ENCODE measurements around the gene UNC13C.

UNC13C gene

DNA sequence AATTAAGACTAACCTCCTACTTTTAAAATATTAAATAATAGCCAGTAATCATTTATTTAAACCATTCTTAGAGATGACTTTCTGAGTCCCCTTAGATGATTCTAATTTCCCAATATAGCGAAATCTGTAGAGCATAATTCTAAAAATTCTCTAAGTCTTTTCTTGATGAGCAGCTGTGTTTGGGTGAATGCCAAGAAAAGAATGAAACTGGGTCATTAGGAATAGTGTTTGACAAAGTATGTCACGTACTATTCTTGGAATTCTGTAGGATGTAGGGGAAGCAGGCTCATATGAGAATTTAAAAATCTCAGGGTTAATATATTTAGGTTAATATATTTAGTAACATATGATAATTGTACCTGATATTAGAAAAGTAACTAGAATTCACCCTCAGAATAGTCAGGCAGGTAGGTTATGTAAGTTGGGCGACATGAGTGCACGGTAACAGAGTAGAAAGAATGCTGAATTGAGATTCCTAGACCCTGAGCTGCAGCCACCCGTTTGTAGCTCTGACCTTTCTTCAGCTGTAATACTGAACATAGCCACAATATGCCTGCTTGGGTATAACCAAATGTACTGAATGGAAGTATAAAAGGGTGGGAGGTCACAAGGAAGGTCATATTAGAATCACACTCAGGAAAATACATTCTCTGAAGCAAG, 524.3 kb downstream of the UNC13C start:
- DNase-seq = no peak

DNA sequence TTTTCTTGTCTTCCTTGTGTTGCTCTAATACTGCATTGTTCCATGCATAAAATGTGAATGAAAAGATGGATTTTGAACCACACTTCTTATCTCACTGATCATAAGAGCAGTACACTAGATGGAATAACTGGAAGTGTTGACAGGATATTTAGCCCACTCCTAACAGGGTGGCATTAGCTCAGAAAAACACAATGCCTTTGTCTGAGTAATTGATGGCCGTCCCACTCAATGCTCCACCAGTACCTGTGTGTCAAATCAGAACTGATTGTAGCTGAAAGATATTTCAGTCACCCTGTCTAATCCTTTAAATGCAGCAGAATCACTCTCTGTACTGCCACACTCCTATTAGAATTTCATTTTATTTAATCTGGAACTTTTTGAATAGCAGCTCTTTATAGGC, 526.5 kb downstream of the UNC13C start:
- DNase-seq = no peak

DNA sequence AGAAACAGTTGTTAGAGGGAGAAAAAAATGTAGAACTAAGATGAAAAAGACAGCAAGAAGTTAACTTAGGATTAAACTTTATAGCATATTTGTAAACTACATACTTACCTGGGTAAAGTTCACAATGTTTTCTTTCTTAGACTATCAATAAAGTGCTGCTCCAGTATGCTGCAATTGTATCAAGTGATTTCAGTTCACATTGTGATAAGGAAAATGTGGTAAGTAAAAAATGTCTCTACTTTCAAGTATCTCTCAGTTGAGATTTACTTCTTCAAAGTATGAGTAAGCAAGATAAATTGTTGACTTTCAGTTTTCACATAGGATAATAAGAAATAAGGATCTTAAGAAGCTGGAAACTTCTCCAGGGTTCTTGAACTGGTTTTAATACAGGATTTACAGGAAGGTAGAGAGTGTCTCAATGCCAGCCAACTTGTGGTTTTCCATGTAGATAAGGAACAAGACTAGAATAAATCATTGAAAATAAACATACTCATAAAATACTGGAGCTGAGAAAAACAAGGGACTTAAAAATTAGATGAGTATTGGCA, 528.8 kb downstream of the UNC13C start:
- DNase-seq = no peak

DNA sequence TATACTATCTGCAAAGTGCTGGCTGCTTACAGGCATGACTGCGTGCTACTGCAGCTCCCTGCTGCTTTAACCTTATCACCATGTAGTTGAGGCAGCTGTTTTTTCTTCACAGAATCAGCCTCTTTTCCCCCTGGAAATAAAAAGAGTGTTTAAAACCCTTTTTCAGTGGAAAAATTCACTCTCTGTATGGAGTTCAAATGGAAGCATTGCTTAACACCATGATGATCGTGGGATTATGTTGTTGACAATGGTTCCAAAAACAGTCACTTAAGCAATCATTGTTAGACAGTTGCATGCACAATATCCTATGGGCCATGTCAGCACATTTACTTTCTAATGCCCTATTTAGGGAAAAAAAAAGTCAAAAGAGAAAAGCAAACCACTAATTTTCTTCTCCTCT, 536.4 kb downstream of the UNC13C start:
- DNase-seq = no peak

- no peak for DNase-seq
Observed at GRCh38 chr15:54515664-54516582, 537.7 kb downstream of the UNC13C start.

DNA sequence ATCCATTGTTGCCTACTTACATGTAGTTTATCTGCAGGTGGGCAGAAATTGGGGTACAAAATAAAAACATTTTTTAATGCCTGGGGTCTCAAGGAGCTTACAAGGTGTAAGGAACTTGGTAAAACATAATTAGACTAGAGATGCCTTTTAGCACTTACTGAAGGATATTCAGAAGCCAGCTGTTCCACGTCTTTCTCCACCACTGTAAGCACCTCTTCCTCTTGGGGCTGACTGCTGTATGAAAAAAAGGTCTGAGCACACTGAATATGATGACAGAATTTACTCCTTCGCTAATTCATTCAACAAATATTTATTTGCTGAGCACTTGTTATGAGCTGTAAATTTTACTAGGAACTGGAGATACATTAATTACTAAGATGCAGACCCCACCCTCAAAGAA, 539.1 kb downstream of the UNC13C start:
- no peak for DNase-seq

DNA sequence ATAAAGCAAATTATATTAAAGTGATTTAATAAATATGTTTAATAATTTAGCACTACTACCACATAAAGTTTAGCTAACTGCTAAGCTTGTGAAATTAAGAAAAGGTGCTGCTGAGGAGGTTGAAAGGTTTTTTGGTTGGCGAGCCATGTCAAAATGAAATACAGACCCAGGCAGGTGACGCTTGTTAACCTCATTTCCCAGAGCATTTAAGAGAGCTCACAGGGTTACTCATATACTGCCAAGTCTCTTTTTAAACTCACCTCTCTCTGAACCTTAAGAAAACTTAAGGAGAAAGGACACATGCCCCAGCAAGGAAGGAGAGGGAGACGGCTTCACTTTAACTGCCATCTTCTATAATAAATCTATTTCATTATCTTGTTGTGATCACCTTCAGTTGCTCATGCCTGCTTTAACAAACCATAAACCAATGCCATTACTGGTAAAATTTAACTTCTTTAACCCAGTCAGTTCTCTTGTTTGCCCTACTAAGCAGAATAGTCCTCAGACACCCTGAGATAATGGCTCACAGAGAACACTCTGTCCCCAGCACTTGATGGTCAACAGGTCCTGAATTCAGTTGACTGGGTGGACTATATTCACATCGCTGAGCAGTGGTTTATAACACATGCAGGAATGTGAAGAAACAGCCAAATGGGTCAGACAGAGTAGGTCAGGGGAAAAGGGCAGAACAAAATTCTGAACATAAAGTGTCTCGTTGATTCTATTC, 540.1 kb downstream of the UNC13C start:
- no peak for DNase-seq

DNA sequence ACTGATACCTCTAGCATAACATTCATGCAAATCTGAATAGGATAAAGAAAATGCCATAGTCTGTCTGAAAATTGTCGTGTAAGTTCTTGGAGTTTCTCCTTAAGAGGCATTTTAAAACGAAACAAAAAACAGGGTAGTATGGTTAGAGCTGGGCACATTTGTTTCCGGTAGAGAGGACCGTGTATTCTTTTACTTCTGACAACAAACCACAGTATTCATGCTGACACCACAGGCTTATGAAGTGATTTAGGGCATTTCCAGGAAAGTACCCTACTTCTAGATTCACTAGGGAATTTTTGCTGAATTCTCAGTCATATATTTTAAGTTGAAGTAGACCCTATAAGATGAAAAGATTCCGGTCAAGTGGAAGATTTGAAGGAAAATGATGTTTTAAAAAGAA, 541.3 kb downstream of the UNC13C start:
- peak; percentile 5 for DNase-seq

- DNase-seq = no peak
Observed at GRCh38 chr15:54520616-54521015, 542.4 kb downstream of the UNC13C start.

GRCh38 chr15:54521206-54521605, 543.0 kb downstream of the UNC13C start:
- no peak for DNase-seq

DNA sequence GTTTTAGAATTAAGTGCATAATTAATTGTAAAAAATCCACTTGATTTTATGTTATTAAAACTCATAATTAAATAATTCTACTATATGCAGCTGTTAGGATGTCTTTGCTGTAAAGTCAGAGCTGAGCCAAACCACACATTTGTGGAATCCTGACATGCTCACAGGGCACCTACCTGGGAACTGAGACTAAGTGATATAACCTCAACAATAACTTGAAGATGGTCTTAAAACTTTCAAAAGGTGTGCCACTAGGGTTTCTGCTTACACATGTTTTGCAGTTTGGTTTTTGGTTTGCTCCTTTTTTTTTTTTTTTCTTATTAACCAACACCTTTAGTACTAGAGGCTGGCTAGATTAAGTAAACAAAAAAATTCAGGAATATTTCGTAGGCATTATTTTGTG, 549.8 kb downstream of the UNC13C start:
- no peak for DNase-seq

DNA sequence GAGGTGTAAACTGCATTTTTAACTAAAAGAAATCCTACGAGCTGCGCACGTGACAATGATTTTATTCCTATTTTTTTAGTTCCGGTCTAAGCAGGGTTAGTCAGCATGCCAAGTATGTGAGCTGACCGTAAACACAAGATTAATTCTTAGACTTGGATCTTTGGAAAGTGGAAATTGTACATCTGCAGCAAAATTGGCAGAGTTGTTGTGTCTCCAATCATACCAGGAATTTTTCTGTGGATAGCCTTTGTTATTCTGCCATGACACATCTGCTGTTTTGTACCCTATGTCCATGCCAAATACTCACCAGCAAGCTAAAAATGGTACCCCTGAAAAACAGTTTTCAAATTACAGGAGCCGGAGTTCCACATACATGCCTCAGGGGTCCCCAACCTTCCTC, 562.5 kb downstream of the UNC13C start:
- no peak for DNase-seq

- DNase-seq = no peak
Observed at GRCh38 chr15:54547491-54547890, 569.2 kb downstream of the UNC13C start.

GRCh38 chr15:54550954-54551353, 572.7 kb downstream of the UNC13C start:
- DNase-seq = no peak

DNA sequence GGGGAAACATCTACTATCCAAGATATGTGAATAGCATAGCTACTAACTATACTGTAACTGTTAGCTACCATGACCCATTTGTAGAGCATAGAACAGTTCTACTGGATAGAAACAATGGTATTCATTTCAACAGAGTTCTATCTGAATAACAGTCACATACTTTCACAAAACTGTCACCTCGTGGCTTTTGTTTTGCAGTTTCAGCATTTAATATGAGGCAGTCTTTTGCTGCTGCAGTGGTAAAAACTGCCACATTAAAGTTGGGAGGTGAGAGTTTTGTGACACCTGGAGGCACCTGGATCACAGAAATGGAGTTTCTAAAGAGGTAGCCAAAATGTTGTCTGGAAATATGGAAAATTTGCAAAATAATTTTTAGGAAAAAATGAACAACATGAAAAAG, 578.0 kb downstream of the UNC13C start:
- DNase-seq = no peak

- no peak for DNase-seq
Observed at GRCh38 chr15:54559405-54560069, 581.3 kb downstream of the UNC13C start.

GRCh38 chr15:54560417-54560816, 582.2 kb downstream of the UNC13C start:
- DNase-seq = no peak

GRCh38 chr15:54564166-54564565, 585.9 kb downstream of the UNC13C start:
- DNase-seq = no peak

DNA sequence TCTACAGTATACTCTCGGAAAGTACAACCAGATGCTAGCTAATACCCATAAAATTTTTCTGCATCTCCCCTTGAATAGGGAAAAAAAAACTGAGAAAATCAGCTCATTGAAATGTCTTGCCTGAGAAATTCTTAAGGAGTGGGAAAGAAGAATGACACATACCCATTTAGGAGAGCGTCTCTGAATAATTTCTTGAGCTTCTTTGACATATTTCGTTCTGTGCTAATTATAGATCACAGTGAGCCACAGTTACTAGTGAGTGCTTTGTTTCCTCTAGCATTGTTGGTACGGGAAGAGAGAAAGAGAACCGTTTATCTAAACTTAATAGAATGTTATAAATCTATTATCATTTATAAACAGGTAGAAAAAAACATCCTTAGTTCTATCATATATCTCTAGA, 588.4 kb downstream of the UNC13C start:
- no peak for DNase-seq

DNA sequence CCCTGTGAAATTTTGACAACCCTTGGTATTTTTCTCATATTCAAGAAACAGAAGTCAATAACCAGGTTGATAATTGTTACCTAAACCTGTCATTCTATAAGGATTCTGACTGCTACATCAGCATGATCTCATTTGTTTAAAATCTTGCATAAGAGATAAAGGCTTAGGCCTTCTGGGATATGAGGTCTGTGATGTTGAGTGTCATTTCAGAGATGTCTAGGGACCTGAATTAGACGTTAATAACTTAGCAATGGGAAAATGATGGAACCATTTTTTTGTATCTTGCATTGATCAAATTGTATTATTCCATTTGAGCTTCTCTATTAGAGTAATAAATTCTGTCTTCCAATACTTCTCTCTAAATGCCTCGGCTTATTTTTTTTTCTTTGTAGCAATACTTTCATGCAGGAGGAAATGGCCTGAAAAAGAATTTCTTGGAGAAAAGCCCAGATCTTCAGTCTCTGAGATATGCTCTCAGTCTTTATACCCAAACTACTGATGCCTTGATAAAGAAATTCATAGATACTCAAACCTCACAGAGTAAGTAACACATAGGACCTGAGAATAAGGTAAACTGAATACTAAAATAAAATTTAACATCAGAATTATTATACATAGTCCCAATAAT, 589.3 kb downstream of the UNC13C start:
- DNase-seq = no peak

GRCh38 chr15:54568381-54568780, 590.1 kb downstream of the UNC13C start:
- DNase-seq = no peak

DNA sequence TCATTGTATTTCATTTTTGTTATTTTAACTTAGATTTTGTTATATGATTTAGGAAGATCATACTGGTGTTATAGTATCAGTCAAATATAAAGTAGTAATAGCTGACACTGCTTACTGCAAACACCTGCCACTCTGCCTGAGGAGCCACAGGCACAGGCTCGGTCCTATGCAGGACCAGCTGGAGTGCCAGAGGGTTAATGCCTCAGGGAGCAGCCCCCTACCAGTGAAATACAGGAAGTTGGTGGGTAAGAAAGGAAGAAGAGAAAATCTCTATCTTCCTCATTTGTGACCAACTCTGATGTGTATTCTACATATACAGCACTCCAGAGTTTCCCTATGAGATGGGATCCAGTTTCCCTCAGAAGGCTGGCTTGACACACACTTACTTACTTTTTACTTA, 593.3 kb downstream of the UNC13C start:
- no peak for DNase-seq
